ENCODE results near the gene MAPK8IP1. TPM values are rescaled to one million over a fixed set of nuclear protein-coding genes. Genes with fewer than 3 reads are reported as not detected.

Gene MAPK8IP1
- total and polyA plus RNA-seq, 2 donors (not counting 1 experiment from before 2014, with no cell fraction given) = 2.1 to 4.0 TPM

GRCh38 chr11:45922425-45923082, 37.1 kb downstream of the MAPK8IP1 start, which contains the start of gene LARGE2:
Gene LARGE2, plus strand, starts transcription at chr11:45922656. Its CDS starts 227 bp downstream, at chr11:45922883.
- TF ChIP-seq EZH2 (IDR thresholded peaks at IDR 0.05; ENCODE audit: borderline replicate concordance, insufficient read depth, low read depth, low read length, poor library complexity, severe bottlenecking) = no peak
- no peak for TF ChIP-seq CTCF (IDR thresholded peaks at IDR 0.05)
- H3K4me3 ChIP-seq (ENCODE audit: control extremely low read depth in 1 of 5, extremely low read depth in 1 of 5, insufficient read depth in 1 of 5, low read depth in 2 of 5, low read length in 4 of 5) = peak within 1 kb of the TSS; percentile 48 to 92 (median 82)
- Mint-ChIP-seq H3K4me3 (peak within 1 kb of the TSS; percentile 98), H3K4me1 (peaks cover 75% of the 10 kb centered on the region), H3K27ac (peak within 1 kb of the TSS; percentile 96), H3K9me3 (ENCODE audit: insufficient read depth) (no peaks in the 10 kb centered on the region), H3K27me3 (no peaks in the 10 kb centered on the region)
- peak; percentile 15 for ATAC-seq (ENCODE audit: low read depth)
- no peaks in the 10 kb centered on the region for H3K27me3 ChIP-seq (replicated peaks in 1 of 4; ENCODE audit: control extremely low read depth in 1 of 4, control insufficient read depth in 3 of 4, insufficient read depth in 4 of 4, low read length in 3 of 4)
- H2AFZ ChIP-seq (ENCODE audit: insufficient read depth, low read depth, low read length, poor library complexity, severe bottlenecking) = peak within 1 kb of the TSS; percentile 81
- intact Hi-C loops (cut with micrococcal nuclease) = loop anchor here (2.0 kb wide), 1 partner anchor 42 kb away; no protein-coding TSS in a partner anchor
- ChIA-PET POLR2A (interaction anchor here (0.6 to 9.1 kb wide), 4 partner anchors 12 to 75 kb away, joined by 3 to 162 read pairs (median 3); partner anchors contain the start of gene CRY2), CTCF (interaction anchor here (1.0 to 9.6 kb wide), 7 partner anchors 12 to 88 kb away, joined by 3 to 98 read pairs (median 8); partner anchors contain the start of gene CRY2)
- peak within 1 kb of the TSS; percentile 44 to 62 for H3K27ac ChIP-seq (ENCODE audit: low read length in 2 of 2)
- H4K20me1 ChIP-seq (ENCODE audit: control insufficient read depth, insufficient read depth, low read length, poor library complexity, severe bottlenecking) = peaks cover 14% of the 10 kb centered on the region
- H3K36me3 ChIP-seq (replicated peaks in 1 of 2; ENCODE audit: control extremely low read depth in 1 of 2, control insufficient read depth in 1 of 2, extremely low read depth in 1 of 2, insufficient read depth in 2 of 2, low read length in 1 of 2) = peaks cover 0 to 28% of the 10 kb centered on the region in 2 experiments
- H3K9me3 ChIP-seq (ENCODE audit: control extremely low read depth in 1 of 3, control insufficient read depth in 2 of 3, insufficient read depth in 1 of 3, low read length in 2 of 3) = no peaks in the 10 kb centered on the region
- DNase-seq = peak; percentile 74
- peaks cover 63% of the 10 kb centered on the region for H3K79me2 ChIP-seq (ENCODE audit: control insufficient read depth, insufficient read depth, low read length)
- WGBS (ENCODE audit: insufficient coverage) = under 1% methylated on average over 73 of the region's 73 CpGs
- H3K4me1 ChIP-seq (ENCODE audit: control insufficient read depth in 2 of 2, insufficient read depth in 2 of 2, low read length in 2 of 2) = peaks cover 55 to 77% of the 10 kb centered on the region in 2 donors
- H3K4me2 ChIP-seq (replicated peaks; ENCODE audit: low read depth, low read length, poor library complexity, severe bottlenecking) = peak within 1 kb of the TSS; percentile 79
- H3K9ac ChIP-seq (ENCODE audit: low read length) = peak within 1 kb of the TSS; percentile 77

Measured in B cell (primary cell).